HUES48 (cell line): ENCODE results near the gene KCP.

Source experiments
- H3K27ac ChIP-seq: one replicate; pipeline ENCODE4 v1.7.0; 2013; ENCODE audit warnings: low read depth, low read length, inconsistent platforms
- H3K27me3 ChIP-seq: 2 replicates; pipeline ENCODE4 v1.6.1; 2013; ENCODE audit warnings: mild to moderate bottlenecking, low read length; ENCODE audit not compliant: control insufficient read depth, insufficient read depth
- H3K36me3 ChIP-seq: 2 replicates; pipeline ENCODE4 v1.6.1; 2013; ENCODE audit warnings: low read length; ENCODE audit not compliant: control insufficient read depth, insufficient read depth
- H3K4me1 ChIP-seq: 2 replicates; pipeline ENCODE4 v1.6.1; 2013; ENCODE audit warnings: mild to moderate bottlenecking, low read length; ENCODE audit not compliant: control insufficient read depth, insufficient read depth
- H3K4me3 ChIP-seq: 2 replicates; pipeline ENCODE4 v1.5.1; 2013; ENCODE audit warnings: mild to moderate bottlenecking, low read depth, low read length
- H3K9ac ChIP-seq: 2 replicates; pipeline ENCODE4 v1.6.1; 2013; ENCODE audit warnings: mild to moderate bottlenecking, low read depth, low read length, moderate library complexity
- H3K9me3 ChIP-seq: 2 replicates; pipeline ENCODE4 v1.6.1; 2013; ENCODE audit warnings: low read length; ENCODE audit not compliant: control insufficient read depth, insufficient read depth

The KCP gene

DNA sequence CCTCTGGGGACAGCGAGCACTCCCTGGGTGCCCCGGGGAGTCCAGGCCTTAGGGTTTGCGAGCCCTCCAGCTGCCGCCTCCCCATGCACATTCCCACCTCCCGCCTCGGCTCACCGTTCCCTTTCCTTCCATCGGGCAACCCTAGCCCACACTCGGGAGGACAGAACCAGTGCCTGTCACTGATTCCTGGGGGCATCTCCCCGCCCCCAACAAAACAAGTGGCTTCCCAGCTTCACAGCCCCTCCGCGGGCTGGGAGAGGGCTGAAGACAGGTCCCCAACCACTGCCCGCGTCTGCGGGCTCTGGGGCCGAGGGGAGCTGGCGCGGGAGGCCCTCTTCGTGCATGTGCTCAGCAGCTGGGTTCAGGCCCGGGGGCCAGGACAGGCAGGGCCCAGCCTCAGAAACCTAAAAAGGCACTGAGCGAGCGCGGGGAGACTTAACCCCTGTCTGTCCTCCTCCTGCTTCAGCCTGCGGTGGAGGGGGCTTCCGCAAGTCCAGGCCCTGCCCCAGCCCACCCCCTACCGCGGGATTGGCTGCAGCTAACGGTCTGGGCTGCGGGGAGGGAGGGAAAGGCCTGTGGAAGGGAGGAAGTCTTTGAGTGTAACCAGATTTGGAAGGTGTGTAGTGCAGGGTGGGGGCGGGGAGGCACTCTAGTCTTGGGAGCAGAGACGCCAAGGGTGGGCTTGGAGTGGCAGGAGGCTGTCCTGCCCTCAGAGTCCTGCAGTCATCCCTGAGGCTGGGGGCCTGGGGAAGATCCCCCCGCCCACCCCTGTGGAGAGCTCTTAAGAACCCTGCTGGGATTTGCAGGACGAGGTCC is 79.1 kb downstream of the KCP start:
- H3K9me3 ChIP-seq, result no peaks in the 10 kb centered on the region
- H3K36me3 ChIP-seq, result no peaks in the 10 kb centered on the region
- peak overlapping the region; percentile 77 for H3K4me3 ChIP-seq
- peak overlapping the region; percentile 44 for H3K27ac ChIP-seq
- H3K9ac ChIP-seq, result no peak overlapping the region
- H3K4me1 ChIP-seq, result peaks cover 42% of the 10 kb centered on the region
- peaks cover 29% of the 10 kb centered on the region for H3K27me3 ChIP-seq

DNA sequence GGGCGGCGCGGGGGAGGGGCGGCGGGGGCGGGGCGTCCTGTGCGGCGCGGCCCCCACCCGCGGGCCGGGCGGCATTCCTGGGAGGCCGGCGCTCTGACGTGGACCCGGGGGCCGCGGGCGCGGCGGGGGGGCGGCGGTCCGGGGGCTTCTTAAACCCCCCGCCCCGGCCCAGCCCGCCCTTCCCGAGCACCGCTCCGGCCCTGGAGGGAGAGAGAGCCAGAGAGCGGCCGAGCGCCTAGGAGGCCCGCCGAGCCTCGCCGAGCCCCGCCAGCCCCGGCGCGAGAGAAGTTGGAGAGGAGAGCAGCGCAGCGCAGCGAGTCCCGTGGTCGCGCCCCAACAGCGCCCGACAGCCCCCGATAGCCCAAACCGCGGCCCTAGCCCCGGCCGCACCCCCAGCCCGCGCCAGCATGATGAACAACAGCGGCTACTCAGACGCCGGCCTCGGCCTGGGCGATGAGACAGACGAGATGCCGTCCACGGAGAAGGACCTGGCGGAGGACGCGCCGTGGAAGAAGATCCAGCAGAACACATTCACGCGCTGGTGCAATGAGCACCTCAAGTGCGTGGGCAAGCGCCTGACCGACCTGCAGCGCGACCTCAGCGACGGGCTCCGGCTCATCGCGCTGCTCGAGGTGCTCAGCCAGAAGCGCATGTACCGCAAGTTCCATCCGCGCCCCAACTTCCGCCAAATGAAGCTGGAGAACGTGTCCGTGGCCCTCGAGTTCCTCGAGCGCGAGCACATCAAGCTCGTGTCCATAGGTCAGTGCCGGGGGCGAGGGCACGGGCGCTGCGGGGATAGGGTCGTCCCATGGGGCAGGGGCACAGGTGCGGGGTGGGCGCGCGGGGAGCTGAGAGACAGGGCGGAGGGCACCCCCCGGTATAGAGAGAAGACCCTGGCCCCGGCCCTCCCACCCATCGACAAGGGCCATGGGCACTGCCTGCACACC is 80.0 kb downstream of the KCP start, which contains the start of gene FLNC:
FLNC (plus strand) TSS at position 176 of the 947 bp plus-strand sequence; CDS start at position 408, 232 bp downstream.
- peak within 1 kb of the TSS; percentile 77 for H3K4me3 ChIP-seq
- peaks cover 29% of the 10 kb centered on the region for H3K27me3 ChIP-seq
- H3K4me1 ChIP-seq, result peaks cover 42% of the 10 kb centered on the region
- no peaks in the 10 kb centered on the region for H3K36me3 ChIP-seq
- peak within 1 kb of the TSS; percentile 44 for H3K27ac ChIP-seq
- no peaks in the 10 kb centered on the region for H3K9me3 ChIP-seq
- H3K9ac ChIP-seq, result no peak within 1 kb of the TSS; the same call in 1 of the 2 replicates

DNA sequence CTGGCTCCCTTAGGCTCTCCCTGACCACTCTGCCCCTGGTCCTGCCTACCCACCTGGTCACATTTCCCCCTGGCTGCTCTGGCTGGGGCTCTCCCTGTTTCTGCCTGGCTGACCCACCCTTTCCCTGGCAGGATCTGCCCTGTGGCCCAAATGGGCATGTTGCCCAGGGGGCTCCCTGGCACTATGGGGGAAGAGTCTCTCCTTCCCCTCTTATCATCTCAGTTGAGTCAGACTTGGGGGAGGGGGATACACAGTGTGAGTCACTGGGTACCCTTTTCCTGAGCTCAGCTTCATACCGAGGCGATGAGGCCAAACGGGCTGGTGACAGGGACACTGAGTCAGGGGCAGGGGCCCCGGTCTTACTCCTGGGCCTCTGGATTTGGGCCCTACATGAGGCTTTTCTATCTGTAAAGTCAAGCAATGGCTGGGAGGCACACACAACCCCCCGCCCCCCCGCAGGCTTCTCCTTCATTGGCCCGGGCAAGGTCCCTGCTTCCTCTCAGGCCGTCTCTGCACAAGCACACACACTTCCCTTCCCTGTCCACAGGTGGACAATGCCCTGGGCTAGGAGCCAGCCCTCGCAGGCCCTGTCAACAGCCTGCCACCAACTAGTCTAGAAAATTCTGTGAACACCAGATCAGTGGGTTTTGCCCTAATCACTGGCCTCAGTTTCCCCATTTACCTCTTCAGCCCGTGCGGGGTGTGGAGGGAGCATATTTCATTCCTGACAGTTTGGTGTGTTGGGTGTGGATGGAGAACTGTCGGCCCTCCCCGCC is 80.9 kb downstream of the KCP start:
- Histone ChIP-seq H3K36me3 (no peaks in the 10 kb centered on the region), H3K4me1 (peaks cover 42% of the 10 kb centered on the region), H3K27me3 (peaks cover 29% of the 10 kb centered on the region), H3K9me3 (no peaks in the 10 kb centered on the region), H3K27ac (no peak overlapping the region), H3K4me3 (peak overlapping the region; percentile 24), H3K9ac (no peak overlapping the region)

DNA sequence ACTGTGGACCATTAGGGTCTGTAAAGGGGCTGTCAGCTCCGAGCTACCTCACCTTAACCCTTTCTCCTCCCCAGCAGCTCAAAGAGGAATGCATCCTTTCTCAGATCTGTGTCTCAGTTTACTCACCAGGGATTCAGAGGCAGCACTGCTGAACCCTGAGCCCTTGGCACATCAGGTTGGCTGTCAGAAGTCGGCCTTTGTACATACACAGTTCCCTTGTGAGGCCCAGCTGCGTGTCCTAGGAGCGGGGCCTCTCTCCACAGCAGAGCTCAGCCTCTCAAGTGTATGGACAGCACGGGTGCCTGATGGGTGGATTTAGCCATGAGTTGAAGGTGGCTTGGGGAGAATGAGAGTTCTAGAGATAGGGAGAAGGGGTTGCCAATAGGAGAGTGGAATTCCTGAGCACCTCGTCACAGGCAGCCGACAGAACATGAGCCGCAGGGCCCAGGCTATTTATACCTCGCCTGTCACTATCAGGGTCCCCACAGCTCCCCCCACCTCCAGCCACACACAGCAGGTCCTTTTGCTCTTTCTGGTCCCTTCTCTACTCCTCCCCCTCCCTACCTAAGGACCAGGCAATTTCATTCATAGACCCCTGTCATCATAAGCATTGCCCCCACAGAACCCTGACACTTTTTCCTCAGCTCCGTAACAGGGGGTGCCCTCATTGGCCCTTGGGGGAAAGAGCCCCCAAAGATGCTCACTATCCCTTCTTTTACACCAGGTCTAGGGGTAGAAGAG is 82.4 kb downstream of the KCP start:
- no peaks in the 10 kb centered on the region for H3K9me3 ChIP-seq
- H3K4me1 ChIP-seq, result peaks cover 33% of the 10 kb centered on the region
- peak overlapping the region; percentile 59 for H3K27ac ChIP-seq
- no peaks in the 10 kb centered on the region for H3K36me3 ChIP-seq
- H3K27me3 ChIP-seq, result peaks cover 29% of the 10 kb centered on the region
- no peak overlapping the region for H3K4me3 ChIP-seq
- H3K9ac ChIP-seq, result no peak overlapping the region

DNA sequence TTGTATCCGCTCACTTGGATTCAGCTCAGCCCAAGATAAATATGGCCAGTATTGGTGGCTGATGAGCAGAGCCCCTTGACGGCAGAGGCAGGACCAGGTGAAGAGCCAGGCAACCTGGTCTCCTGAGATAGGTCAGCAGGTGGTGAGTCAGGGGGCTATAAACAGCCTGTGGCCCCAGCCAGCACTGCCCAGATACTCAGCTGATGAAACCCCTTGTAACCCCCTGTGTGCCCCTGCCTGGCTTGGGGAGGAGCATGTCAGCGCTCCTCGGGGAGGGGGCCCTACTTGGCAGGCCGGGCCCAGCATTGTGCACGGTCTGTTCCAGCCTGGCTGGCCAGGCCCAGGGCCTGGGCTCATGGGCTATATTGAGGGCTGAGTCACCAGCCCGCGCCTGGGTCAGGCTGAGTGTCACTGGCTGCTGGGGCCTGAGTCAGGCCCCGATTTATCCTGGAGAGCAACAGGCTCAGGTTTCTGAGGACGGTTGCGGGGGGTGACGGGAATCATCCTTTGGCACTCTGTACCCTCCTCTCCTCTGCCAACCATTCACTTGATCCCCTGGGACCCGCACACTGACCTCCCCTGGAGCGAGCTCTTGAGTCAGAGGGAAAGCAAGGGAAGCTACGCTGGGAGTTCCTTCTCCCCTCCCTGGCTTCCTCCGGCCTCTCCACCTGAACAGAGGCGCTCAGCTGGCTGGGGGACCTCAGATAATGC is 83.1 kb downstream of the KCP start:
- H3K27ac ChIP-seq, result peak overlapping the region; percentile 59

DNA sequence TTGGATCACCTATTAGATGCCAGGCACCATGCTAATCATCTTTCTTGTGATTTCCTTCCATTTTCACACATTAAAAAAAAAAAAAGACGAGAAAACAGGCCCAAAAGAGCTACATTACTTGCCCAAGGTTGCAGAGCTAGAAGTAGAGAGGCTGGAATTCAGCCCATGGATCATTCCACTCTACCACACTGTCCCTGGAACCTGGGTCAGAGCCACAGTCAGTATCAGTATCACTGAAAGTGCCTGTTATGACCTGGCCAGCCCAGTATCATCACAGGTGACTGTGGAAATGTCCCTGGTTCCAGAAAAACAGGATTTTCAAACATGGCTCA is 83.6 kb downstream of the KCP start:
- Histone ChIP-seq H3K27me3 (peaks cover 29% of the 10 kb centered on the region), H3K27ac (peak overlapping the region; percentile 59), H3K9ac (no peak overlapping the region), H3K4me3 (no peak overlapping the region), H3K9me3 (no peaks in the 10 kb centered on the region), H3K4me1 (peaks cover 25% of the 10 kb centered on the region), H3K36me3 (no peaks in the 10 kb centered on the region)

More for the DNA sequence above, 83.1 kb downstream of the KCP start:
- no peak overlapping the region for H3K4me3 ChIP-seq
- peaks cover 29% of the 10 kb centered on the region for H3K27me3 ChIP-seq
- no peaks in the 10 kb centered on the region for H3K36me3 ChIP-seq
- H3K9me3 ChIP-seq, result no peaks in the 10 kb centered on the region
- H3K4me1 ChIP-seq, result peaks cover 28% of the 10 kb centered on the region
- no peak overlapping the region for H3K9ac ChIP-seq
